Measurements from ENCODE around the gene SIDT1.

SIDT1 gene

GRCh38 chr3:113602256-113602655, 69.9 kb downstream of the SIDT1 start:
- Histone ChIP-seq H3K4me3 (ENCODE audit: insufficient read depth, low read length, poor library complexity, severe bottlenecking) (no peak overlapping the region), H3K9me3 (ENCODE audit: insufficient read depth, low read length) (no peaks in the 10 kb centered on the region), H3K79me2 (ENCODE audit: insufficient read depth, low read length) (no peaks in the 10 kb centered on the region), H3K36me3 (ENCODE audit: low read length) (no peaks in the 10 kb centered on the region), H3K27me3 (ENCODE audit: low read length) (no peaks in the 10 kb centered on the region), H4K20me1 (ENCODE audit: low read depth, low read length) (no peaks in the 10 kb centered on the region), H2AFZ (ENCODE audit: low read depth, low read length, severe bottlenecking) (no peak overlapping the region), H3K9ac (ENCODE audit: low read length) (no peak overlapping the region), H3F3A (ENCODE audit: insufficient read depth) (no peaks in the 10 kb centered on the region), H3K4me2 (ENCODE audit: low read depth, low read length, poor library complexity, severe bottlenecking) (no peak overlapping the region), H3K27ac (ENCODE audit: low read depth, low read length) (no peak overlapping the region), H3K9me2 (replicated peaks; ENCODE audit: insufficient read depth, low read length) (no peaks in the 10 kb centered on the region)
- no peak for TF ChIP-seq EZH2phosphoT487 (conservative IDR thresholded peaks at IDR 0.05; ENCODE audit: low read length)
- no peak for TF ChIP-seq CTCF (IDR thresholded peaks at IDR 0.05; ENCODE audit: insufficient read depth, low read length, poor library complexity, severe bottlenecking)

- H3K4me3 ChIP-seq (ENCODE audit: insufficient read depth, low read length, poor library complexity, severe bottlenecking): no peak overlapping the region
- H3K9me2 ChIP-seq (replicated peaks; ENCODE audit: insufficient read depth, low read length): no peaks in the 10 kb centered on the region
- H2AFZ ChIP-seq (ENCODE audit: low read depth, low read length, severe bottlenecking): no peak overlapping the region
- no peaks in the 10 kb centered on the region for H3K27me3 ChIP-seq (ENCODE audit: low read length)
- TF ChIP-seq CTCF (IDR thresholded peaks at IDR 0.05; ENCODE audit: insufficient read depth, low read length, poor library complexity, severe bottlenecking) (no peak), EZH2phosphoT487 (conservative IDR thresholded peaks at IDR 0.05; ENCODE audit: low read length) (no peak)
- no peaks in the 10 kb centered on the region for H3F3A ChIP-seq (ENCODE audit: insufficient read depth)
- H3K4me2 ChIP-seq (ENCODE audit: low read depth, low read length, poor library complexity, severe bottlenecking): no peak overlapping the region
- no peaks in the 10 kb centered on the region for H3K36me3 ChIP-seq (ENCODE audit: low read length)
- no peak overlapping the region for H3K27ac ChIP-seq (ENCODE audit: low read depth, low read length)
- no peaks in the 10 kb centered on the region for H3K9me3 ChIP-seq (ENCODE audit: insufficient read depth, low read length)
- H3K9ac ChIP-seq (ENCODE audit: low read length): no peak overlapping the region
- no peaks in the 10 kb centered on the region for H4K20me1 ChIP-seq (ENCODE audit: low read depth, low read length)
- H3K79me2 ChIP-seq (ENCODE audit: insufficient read depth, low read length): no peaks in the 10 kb centered on the region
These were observed 70.5 kb downstream of the SIDT1 start for GRCh38 chr3:113602836-113603235.

GRCh38 chr3:113606539-113607218, 74.3 kb downstream of the SIDT1 start:
- Histone ChIP-seq H3K4me3 (ENCODE audit: insufficient read depth, low read length, poor library complexity, severe bottlenecking) (no peak overlapping the region), H3K4me2 (ENCODE audit: low read depth, low read length, poor library complexity, severe bottlenecking) (peak overlapping the region; percentile 26), H3K36me3 (ENCODE audit: low read length) (no peaks in the 10 kb centered on the region), H3K79me2 (ENCODE audit: insufficient read depth, low read length) (no peaks in the 10 kb centered on the region), H3K27me3 (ENCODE audit: low read length) (no peaks in the 10 kb centered on the region), H3K27ac (ENCODE audit: low read depth, low read length) (no peak overlapping the region), H3K9me2 (replicated peaks; ENCODE audit: insufficient read depth, low read length) (no peaks in the 10 kb centered on the region), H3F3A (ENCODE audit: insufficient read depth) (no peaks in the 10 kb centered on the region), H3K9ac (ENCODE audit: low read length) (no peak overlapping the region), H4K20me1 (ENCODE audit: low read depth, low read length) (no peaks in the 10 kb centered on the region), H2AFZ (ENCODE audit: low read depth, low read length, severe bottlenecking) (peak overlapping the region; percentile 55), H3K9me3 (ENCODE audit: insufficient read depth, low read length) (no peaks in the 10 kb centered on the region)
- TF ChIP-seq CTCF (IDR thresholded peaks at IDR 0.05; ENCODE audit: insufficient read depth, low read length, poor library complexity, severe bottlenecking): no peak
- no peak for TF ChIP-seq EZH2phosphoT487 (conservative IDR thresholded peaks at IDR 0.05; ENCODE audit: low read length)

All from SU-DHL-6 (cell line).